ENCODE measurements around the gene GREB1.
"Not testable (repeated sequence)": the region's sequence is repeated elsewhere in the genome, so short reads cannot be mapped to it uniquely, and the experiment has no call there.

GREB1 gene

DNA sequence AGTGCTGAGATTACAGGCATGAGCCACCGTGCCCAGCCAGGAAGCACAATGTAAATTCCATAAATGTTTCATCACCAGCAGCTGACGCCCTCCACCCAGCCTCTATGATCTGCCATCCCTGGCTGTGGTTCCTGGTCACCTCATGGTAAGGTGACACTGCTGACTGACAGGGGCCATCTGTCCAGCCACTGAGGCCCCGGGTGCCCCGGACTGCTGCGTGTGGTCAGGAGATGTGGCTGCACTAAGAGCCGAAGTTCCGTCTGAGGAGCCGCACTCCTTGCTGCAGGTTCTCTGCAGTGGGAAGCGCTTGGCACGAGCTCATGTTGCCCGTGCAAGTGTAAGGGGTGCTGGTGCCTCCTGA, 125.2 kb downstream of the GREB1 start:
- H3K9me3 ChIP-seq (ENCODE audit: control insufficient read depth, insufficient read depth, low read length): peaks cover 10% of the 10 kb centered on the region; the same call in 1 of the 2 replicates
- H3K9ac ChIP-seq (ENCODE audit: low read depth, low read length): no peak overlapping the region
- H3K4me1 ChIP-seq (ENCODE audit: insufficient read depth, low read length): no peaks in the 10 kb centered on the region
- H3K36me3 ChIP-seq (ENCODE audit: insufficient read depth, low read length): no peaks in the 10 kb centered on the region

DNA sequence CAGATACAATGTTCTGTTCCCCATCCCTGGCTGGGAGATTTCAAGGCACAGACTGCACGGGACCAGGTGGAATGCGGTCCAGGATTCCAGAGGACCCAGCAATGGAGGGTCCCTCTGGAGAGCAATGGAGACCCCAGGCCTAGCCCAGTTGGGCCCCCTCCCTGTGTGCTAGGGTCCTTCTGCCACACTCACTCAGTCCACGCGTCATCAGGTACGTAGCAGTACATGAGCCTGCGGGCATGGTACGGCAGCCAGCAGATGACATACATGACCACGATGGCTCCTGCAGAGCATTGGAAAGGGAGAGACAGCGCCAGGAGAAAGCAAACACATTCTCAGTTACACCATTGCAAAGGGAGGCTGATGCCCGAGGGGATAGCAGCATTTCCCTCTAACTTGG, 126.0 kb downstream of the GREB1 start:
- H3K9ac ChIP-seq (ENCODE audit: low read depth, low read length): no peak overlapping the region

DNA sequence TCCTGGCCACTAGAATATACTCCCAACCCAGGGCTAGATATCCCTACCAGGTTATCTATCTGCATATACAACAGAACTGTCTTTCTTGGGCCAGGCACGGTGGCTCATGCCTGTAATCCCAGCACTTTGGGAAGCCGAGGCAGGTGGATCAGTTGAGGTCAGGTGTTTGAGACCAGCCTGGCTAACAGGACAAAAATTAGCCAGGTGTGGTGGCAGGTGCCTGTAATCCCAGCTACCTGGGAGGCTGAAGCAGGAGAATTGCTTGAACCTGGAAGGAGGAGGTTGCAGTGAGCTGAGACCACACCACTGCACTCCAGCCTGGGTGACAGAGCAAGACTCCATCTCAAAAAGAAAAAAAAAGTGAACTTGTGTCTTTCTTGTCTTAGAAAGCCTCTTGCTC, 126.6 kb downstream of the GREB1 start:
- H3K36me3 ChIP-seq (ENCODE audit: insufficient read depth, low read length); H3K9ac ChIP-seq (ENCODE audit: low read depth, low read length); H3K4me1 ChIP-seq (ENCODE audit: insufficient read depth, low read length): not testable (repeated sequence)
- H3K9me3 ChIP-seq (ENCODE audit: control insufficient read depth, insufficient read depth, low read length): peaks cover 10% of the 10 kb centered on the region; the same call in 1 of the 2 replicates

More for the DNA sequence above, 126.0 kb downstream of the GREB1 start:
- H3K9me3 ChIP-seq (ENCODE audit: control insufficient read depth, insufficient read depth, low read length): peaks cover 10% of the 10 kb centered on the region; the same call in 1 of the 2 replicates
- H3K36me3 ChIP-seq (ENCODE audit: insufficient read depth, low read length): no peaks in the 10 kb centered on the region
- H3K4me1 ChIP-seq (ENCODE audit: insufficient read depth, low read length): no peaks in the 10 kb centered on the region

DNA sequence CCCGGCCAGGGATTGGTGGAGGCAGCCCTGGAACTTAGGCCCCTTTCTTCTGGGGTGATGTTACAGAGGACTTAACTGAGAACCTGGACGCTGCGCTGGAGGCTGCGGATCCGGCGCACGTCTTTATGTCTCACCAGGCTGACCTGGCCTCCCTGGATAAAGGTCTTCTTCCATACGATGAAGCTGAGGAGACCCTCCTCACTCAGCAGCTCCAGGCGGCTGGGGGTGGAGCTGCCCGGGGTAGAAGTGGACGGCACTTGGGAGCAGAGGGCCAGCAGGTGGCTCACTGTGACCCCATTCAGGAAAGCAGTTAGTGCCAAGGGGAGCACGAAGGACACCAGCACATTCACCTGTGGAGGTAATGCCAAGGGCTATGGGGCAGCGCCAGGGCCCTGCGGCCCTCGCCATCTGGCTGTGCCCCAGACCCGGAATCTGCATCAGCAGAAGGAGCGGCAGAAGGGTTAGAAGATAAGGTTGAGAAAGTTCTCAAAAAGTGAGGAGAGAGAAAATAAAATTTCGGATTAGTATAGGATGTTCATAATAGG, 128.1 kb downstream of the GREB1 start:
- H3K4me1 ChIP-seq (ENCODE audit: insufficient read depth, low read length): no peaks in the 10 kb centered on the region
- no peaks in the 10 kb centered on the region for H3K36me3 ChIP-seq (ENCODE audit: insufficient read depth, low read length)
- H3K9me3 ChIP-seq (ENCODE audit: control insufficient read depth, insufficient read depth, low read length): peaks cover 10% of the 10 kb centered on the region; the same call in 1 of the 2 replicates
- no peak overlapping the region for H3K9ac ChIP-seq (ENCODE audit: low read depth, low read length)

DNA sequence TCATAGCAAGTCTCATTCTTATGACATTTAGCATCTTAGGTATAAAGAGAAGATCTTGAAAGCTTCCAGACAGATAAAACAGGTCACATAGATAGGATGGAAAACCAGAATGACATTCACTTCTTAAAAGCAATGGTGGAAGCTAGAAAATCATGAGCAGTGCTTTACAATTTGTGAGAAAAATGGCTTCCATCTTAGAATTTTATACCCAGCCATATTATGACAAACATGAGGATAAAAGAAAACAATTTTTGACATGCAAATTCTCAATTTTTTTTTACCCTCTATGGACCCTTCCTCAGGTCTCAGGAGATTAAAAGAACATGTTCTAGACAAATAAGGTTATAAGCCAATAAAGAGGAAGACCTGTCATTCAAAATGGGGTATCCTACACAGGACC, 129.0 kb downstream of the GREB1 start:
- Histone ChIP-seq H3K4me1 (ENCODE audit: insufficient read depth, low read length) (no peaks in the 10 kb centered on the region), H3K36me3 (ENCODE audit: insufficient read depth, low read length) (no peaks in the 10 kb centered on the region), H3K9me3 (ENCODE audit: control insufficient read depth, insufficient read depth, low read length) (peaks cover 10% of the 10 kb centered on the region; the same call in 1 of the 2 replicates), H3K9ac (ENCODE audit: low read depth, low read length) (no peak overlapping the region)

DNA sequence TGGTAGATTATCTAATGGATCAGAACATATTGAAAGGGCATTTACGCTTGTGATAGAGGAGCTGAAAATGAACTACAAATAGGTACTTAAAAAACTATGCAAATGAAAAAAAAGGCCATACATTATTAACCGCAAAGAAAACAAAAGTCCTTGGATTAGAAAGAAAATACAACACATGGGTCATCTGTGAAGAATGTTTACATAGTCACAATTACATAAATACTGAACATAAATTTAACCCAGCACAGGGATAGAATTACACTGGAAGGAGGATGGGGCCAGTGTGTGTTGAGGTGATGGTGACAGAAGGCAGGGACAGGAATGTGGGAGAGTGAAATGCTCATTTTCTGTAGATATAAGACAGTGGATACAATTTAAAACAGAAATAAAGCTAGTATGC, 129.6 kb downstream of the GREB1 start:
- Histone ChIP-seq H3K9ac (ENCODE audit: low read depth, low read length) (no peak overlapping the region), H3K4me1 (ENCODE audit: insufficient read depth, low read length) (no peaks in the 10 kb centered on the region), H3K36me3 (ENCODE audit: insufficient read depth, low read length) (no peaks in the 10 kb centered on the region), H3K9me3 (ENCODE audit: control insufficient read depth, insufficient read depth, low read length) (peaks cover 10% of the 10 kb centered on the region; the same call in 1 of the 2 replicates)

DNA sequence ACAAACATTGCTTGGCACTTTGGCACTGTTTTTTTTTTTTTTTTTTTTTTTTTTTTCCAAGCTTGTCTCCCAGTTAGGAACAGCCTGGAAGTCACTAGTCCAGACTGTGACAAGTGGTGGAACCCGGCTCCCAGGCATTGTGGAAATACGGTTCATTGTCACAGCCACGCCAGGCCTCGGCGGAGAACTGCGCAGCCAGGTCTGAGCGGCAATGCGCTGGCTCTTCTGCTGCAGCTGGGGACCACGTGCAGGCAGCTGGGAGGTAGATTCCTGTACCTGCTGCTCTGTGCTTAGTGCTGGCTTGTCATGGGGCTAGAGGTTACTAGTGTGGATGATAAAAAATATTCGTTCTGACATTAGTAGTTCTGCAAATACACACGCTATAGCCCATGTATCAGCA, 131.2 kb downstream of the GREB1 start:
- no peaks in the 10 kb centered on the region for H3K36me3 ChIP-seq (ENCODE audit: insufficient read depth, low read length)
- H3K4me1 ChIP-seq (ENCODE audit: insufficient read depth, low read length): no peaks in the 10 kb centered on the region; the same call in 1 of the 2 replicates
- H3K9ac ChIP-seq (ENCODE audit: low read depth, low read length): no peak overlapping the region
- H3K9me3 ChIP-seq (ENCODE audit: control insufficient read depth, insufficient read depth, low read length): peaks cover 10% of the 10 kb centered on the region; the same call in 1 of the 2 replicates

DNA sequence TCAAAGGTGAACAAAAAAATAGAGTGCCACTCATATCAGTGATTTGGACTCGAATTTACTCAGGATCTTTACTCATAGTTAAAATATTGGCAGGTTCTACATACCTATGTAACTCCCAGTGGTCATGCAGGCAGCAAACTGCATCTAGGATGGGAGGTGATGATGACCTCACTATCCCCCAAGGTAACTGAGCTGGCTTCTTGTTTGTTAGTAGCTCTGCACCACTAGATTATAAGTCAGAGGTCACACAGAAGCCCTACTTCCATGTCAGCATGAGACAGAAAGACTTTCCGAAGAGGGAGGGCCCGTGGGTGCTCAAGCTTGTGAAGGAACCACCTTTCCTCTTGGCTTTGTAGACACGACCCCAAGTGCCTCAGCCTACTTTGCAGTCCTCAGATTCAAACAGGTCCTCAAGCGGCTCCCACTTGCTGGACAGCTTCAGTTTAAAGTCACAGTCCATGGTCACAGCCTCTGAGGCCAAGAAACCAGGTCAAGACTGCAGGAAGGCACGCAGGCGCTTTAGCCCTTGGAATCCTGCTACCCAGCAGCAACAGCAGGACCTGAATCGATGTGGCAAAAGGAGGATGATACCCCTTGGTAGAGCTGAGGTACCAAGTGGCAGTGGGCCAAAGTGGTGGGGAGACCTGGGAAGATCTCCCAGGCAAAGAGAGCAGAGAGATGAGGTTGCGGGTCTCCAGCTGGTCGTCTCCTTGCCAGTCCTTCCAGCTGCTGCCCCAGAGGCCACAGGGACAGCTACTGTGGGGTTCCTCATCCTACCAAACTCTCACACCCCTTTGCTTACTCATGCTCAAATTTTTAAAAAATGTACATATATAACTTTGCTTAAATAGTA, 131.9 kb downstream of the GREB1 start:
- Histone ChIP-seq H3K36me3 (ENCODE audit: insufficient read depth, low read length) (no peaks in the 10 kb centered on the region), H3K4me1 (ENCODE audit: insufficient read depth, low read length) (no peaks in the 10 kb centered on the region; the same call in 1 of the 2 replicates), H3K9me3 (ENCODE audit: control insufficient read depth, insufficient read depth, low read length) (peaks cover 10% of the 10 kb centered on the region; the same call in 1 of the 2 replicates), H3K9ac (ENCODE audit: low read depth, low read length) (no peak overlapping the region)

DNA sequence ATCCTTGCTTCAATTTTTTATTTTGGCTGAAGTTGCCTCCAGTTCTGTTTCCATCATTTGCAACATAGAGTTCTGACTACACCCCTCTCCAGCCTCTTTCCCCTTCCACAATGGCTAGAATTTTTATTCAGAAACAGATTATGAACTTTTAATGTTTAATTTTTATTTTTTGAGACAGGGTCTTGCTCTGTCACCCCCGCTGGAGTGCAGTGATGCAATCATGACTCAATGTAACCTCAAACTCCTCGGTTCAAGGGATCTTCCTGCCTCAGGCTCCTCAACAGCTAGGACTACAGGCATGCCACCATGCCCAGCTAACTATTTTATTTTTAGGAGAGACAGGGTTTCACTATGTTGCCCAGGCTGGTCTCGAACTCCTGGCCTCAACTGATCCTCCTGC, 133.3 kb downstream of the GREB1 start:
- H3K36me3 ChIP-seq (ENCODE audit: insufficient read depth, low read length): no peaks in the 10 kb centered on the region
- no peak overlapping the region for H3K9ac ChIP-seq (ENCODE audit: low read depth, low read length)
- H3K4me1 ChIP-seq (ENCODE audit: insufficient read depth, low read length): no peaks in the 10 kb centered on the region; the same call in 1 of the 2 replicates
- H3K9me3 ChIP-seq (ENCODE audit: control insufficient read depth, insufficient read depth, low read length): peaks cover 10% of the 10 kb centered on the region; the same call in 1 of the 2 replicates

DNA sequence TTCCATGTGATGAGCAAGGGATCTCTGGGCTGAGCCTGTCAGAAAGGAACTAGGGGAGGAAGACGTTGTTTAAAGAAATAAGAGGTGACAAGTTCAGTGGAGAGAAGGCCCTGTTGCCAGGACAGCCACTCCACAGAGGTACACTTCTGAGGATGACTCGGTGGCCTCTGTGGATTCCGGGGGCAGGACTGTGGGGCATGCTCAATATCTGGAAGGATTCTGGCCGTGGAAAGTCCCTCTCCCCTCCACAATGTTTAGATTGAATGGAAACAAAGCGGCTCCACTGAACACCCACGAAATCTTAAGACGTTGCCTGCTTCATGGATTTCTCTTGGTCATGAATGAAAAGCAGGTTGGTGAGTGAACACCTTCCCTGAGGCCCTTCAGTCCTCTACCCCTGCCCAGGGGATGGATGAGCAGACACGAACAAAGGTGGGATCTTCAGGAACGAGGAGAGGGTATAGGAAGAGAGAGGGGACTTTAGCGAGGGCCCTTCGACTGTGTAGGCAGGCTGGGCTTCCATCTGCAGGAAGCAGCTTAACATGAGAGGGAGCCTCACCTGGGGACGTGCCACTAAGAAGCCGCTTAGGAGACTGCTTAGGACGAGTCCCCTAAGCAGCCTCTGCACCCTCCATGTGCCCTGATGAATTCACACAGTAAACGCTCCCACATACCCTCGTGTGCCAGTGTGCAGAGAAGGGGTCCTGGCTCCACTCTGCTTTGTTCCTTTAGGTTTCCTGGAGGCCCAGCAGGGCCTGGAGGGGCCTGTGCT, 134.2 kb downstream of the GREB1 start:
- Histone ChIP-seq H3K9ac (ENCODE audit: low read depth, low read length) (no peak overlapping the region), H3K9me3 (ENCODE audit: control insufficient read depth, insufficient read depth, low read length) (peaks cover 6% of the 10 kb centered on the region; the same call in 1 of the 2 replicates), H3K4me1 (ENCODE audit: insufficient read depth, low read length) (no peaks in the 10 kb centered on the region; the same call in 1 of the 2 replicates), H3K36me3 (ENCODE audit: insufficient read depth, low read length) (no peaks in the 10 kb centered on the region)

DNA sequence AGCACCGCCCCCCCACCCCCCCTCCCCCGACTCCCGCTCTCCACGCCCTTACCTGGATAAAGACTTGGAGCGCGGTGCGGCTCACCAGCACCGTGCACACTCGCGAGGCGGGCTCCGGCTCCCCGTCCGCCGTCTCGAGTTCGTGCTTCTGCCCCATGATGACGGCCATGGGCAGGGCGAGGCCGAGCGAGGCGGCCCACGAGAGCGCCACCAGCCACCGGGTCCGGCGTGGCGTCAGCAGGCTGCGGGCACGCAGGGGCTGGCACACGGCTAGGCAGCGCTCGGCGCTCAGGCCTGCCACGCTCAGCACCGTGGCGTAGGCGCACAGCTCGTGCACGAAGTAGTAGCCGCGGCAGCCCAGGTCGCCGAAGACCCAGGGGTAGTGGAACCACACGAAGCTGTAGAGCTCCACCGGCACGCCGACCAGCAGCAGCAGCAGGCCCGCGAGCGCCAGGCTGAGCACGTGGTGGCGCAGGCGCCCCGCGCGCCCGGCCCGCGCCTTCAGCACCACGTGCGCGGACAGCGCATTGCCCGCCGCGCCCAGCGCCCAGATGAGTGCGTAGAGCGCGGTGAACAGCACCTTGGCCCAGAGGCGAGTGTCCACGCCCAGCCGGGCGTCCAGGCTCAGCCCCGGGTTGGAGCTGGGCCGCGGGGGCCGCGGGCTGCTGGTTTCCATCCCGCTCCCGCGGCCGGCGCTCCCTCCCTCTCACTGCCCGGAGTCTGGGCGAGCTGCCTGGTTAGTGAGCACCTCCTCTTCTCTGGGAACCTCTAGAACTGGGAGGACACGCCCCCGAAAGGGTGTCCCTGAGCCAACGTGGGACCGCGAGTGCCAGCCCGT, 135.8 kb downstream of the GREB1 start, which contains the start of gene NTSR2:
TSS of gene NTSR2 (minus strand) at position 742 of the 838 bp plus-strand sequence. CDS start at position 676, 66 bp downstream.
- Histone ChIP-seq H3K4me1 (ENCODE audit: insufficient read depth, low read length) (no peaks in the 10 kb centered on the region; the same call in 1 of the 2 replicates), H3K9me3 (ENCODE audit: control insufficient read depth, insufficient read depth, low read length) (no peaks in the 10 kb centered on the region), H3K36me3 (ENCODE audit: insufficient read depth, low read length) (no peaks in the 10 kb centered on the region), H3K9ac (ENCODE audit: low read depth, low read length) (no peak within 1 kb of the TSS; the same call in 1 of the 2 replicates)

DNA sequence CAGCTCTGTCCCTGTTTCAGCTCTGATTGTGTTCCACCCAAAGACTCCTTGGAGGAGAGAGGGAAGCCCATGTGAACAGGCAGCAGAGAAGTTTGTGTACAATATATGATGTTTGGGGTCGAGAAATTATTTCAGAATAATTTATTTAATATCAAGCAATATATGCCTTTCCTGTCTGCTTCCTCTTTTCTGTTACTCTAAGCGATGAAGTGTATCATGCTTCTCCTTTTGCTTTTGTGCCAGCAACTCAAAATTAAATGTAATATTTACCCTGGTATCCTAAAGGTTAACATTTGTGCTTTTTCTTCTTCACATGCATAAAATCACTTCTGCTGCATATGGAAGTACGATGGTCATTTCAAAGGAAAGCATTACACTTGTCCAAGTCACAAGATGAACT, 138.6 kb downstream of the GREB1 start:
- Histone ChIP-seq H3K4me1 (ENCODE audit: insufficient read depth, low read length) (peaks cover under 1% of the 10 kb centered on the region; the same call in 1 of the 2 replicates), H3K36me3 (ENCODE audit: insufficient read depth, low read length) (no peaks in the 10 kb centered on the region), H3K9ac (ENCODE audit: low read depth, low read length) (no peak overlapping the region)

DNA sequence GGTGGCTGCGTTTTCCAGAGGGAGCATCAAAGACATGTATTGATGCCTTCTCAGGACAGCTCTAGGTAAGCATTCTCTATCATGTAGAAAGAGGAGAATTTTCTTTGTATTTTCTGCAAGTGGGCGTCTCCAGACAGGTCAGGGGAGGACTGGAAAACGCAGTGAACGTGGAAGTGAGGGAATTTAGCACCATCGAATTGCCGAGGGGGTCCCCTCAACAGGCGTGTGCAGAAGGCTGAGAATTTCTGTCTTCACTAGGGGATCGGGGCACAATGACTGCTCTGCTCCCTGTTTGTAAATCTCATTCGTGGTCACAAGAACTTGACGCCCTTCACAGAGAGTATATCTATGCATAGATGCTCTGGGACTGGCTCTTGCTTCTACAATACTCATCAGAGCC, 141.1 kb downstream of the GREB1 start:
- no peaks in the 10 kb centered on the region for H3K9me3 ChIP-seq (ENCODE audit: control insufficient read depth, insufficient read depth, low read length)
- H3K9ac ChIP-seq (ENCODE audit: low read depth, low read length): no peak overlapping the region
- no peaks in the 10 kb centered on the region for H3K36me3 ChIP-seq (ENCODE audit: insufficient read depth, low read length)
- peaks cover 2% of the 10 kb centered on the region; the same call in 1 of the 2 replicates for H3K4me1 ChIP-seq (ENCODE audit: insufficient read depth, low read length)

More for the DNA sequence above, 138.6 kb downstream of the GREB1 start:
- no peaks in the 10 kb centered on the region for H3K9me3 ChIP-seq (ENCODE audit: control insufficient read depth, insufficient read depth, low read length)
